GM19438 (cell line): ENCODE results near the gene FREM3.
"Not testable (repeated sequence)": the region's sequence is repeated elsewhere in the genome, so short reads cannot be mapped to it uniquely, and the experiment has no call there.

Source experiments
- ATAC-seq: cut with Tn5 transposase; IDR thresholded peaks from one replicate; pipeline ENCODE4 v1.9.1; 2021; ENCODE audit warnings: low read depth; ENCODE audit not compliant: unreplicated experiment

Gene FREM3

GRCh38 chr4:143700416-143701352 lies at the start of gene FREM3:
TSS of gene FREM3 (minus strand) at chr4:143700675. CDS start at chr4:143700675, 0 bp downstream.
- no peak for ATAC-seq

GRCh38 chr4:143745874-143746273 lies 45.4 kb upstream of the FREM3 start:
- ATAC-seq, result no peak

- no peak for ATAC-seq
Observed at GRCh38 chr4:143743591-143743990, 43.1 kb upstream of the FREM3 start.

GRCh38 chr4:143742834-143743233 lies 42.4 kb upstream of the FREM3 start:
- ATAC-seq, result no peak

GRCh38 chr4:143736861-143737260 lies 36.4 kb upstream of the FREM3 start:
- ATAC-seq, result no peak

GRCh38 chr4:143736061-143736460 lies 35.6 kb upstream of the FREM3 start:
- ATAC-seq, result not testable (repeated sequence)

GRCh38 chr4:143728166-143728565 lies 27.7 kb upstream of the FREM3 start:
- ATAC-seq, result no peak

- ATAC-seq, result no peak
Observed at GRCh38 chr4:143726714-143727113, 26.2 kb upstream of the FREM3 start.

GRCh38 chr4:143721317-143721716 lies 20.8 kb upstream of the FREM3 start:
- no peak for ATAC-seq

- ATAC-seq, result not testable (repeated sequence)
Observed at GRCh38 chr4:143718748-143719147, 18.3 kb upstream of the FREM3 start.

- ATAC-seq, result no peak
Observed at GRCh38 chr4:143713955-143714625, 13.6 kb upstream of the FREM3 start.

GRCh38 chr4:143713553-143713952 lies 13.1 kb upstream of the FREM3 start:
- ATAC-seq, result no peak

GRCh38 chr4:143712155-143712550 lies 11.7 kb upstream of the FREM3 start:
- ATAC-seq, result no peak

- no peak for ATAC-seq
Observed at GRCh38 chr4:143711543-143712154, 11.2 kb upstream of the FREM3 start.

- ATAC-seq, result no peak
Observed at GRCh38 chr4:143701365-143701764, 890 bp upstream of the FREM3 start.

- no peak for ATAC-seq
Observed at GRCh38 chr4:143700046-143700415, 444 bp downstream of the FREM3 start.

- ATAC-seq, result no peak
Observed at GRCh38 chr4:143699331-143700045, 987 bp downstream of the FREM3 start.

- no peak for ATAC-seq
Observed at GRCh38 chr4:143693856-143694255, 6.6 kb downstream of the FREM3 start.

- no peak for ATAC-seq
Observed at GRCh38 chr4:143692241-143692640, 8.2 kb downstream of the FREM3 start.

- ATAC-seq, result no peak
Observed at GRCh38 chr4:143679434-143679833, 21.0 kb downstream of the FREM3 start.

GRCh38 chr4:143673629-143674028 lies 26.8 kb downstream of the FREM3 start:
- not testable (repeated sequence) for ATAC-seq
